SK-N-MC (cell line): ENCODE results near the gene PTGER1.

ENCODE experiments used
- EZH2 ChIP-seq: fragments of 200-600 bp; sonication (generic); IDR thresholded peaks from one replicate; pipeline ENCODE4 v1.6.1; 2017; ENCODE audit warnings: antibody characterized with exemption
- FOXP2 ChIP-seq: optimal IDR thresholded peaks from 2 replicates; pipeline ENCODE3; 2011; ENCODE audit warnings: mild to moderate bottlenecking, moderate library complexity; ENCODE audit not compliant: insufficient read depth; ENCODE audit errors: extremely low read length, control extremely low read depth
- POLR2AphosphoS5 ChIP-seq: IDR thresholded peaks from 2 replicates; pipeline ENCODE4 v1.6.1; 2012; ENCODE audit warnings: mild to moderate bottlenecking, low read depth, low read length, borderline replicate concordance

DNA sequence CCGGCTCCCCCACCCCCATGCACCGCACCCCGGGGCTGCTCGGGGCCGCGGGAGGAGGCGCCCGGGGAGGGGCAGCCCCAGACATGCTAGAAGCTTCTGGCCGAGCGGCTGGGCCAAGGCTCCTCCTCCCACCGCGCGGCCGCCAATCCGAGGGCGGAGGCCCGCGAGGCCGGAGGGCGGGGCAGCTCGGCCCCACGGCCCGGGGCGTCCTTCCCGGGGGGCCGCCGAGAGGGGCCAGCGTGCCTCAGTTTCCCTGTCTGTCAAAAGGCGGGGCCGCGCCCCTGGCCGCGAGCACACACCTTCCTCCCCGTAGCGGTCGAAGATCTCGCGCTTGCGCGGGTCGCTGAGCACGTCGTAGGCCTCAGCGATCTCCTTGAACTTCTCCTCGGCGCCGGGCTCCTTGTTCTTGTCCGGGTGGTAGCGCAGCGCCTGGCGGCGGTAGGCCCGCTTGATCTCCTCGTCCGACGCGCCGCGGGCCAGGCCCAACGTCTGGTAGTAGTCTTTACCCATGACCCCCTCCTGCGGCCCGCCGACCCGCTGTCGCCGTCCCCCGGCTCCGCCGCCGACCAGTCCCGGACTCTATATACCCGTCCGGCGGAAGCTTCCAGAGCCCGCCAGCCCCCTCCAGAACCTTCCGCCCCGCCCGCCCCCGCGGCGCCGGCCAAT, 42.8 kb upstream of the PTGER1 start, which contains the start of gene DNAJB1:
- TF ChIP-seq EZH2 (no peak), POLR2AphosphoS5 (peak; percentile 93), FOXP2 (no peak)
